GM18907 (cell line): ENCODE measurements around the gene SPO11.

Experiments
- ATAC-seq: cut with Tn5 transposase; IDR thresholded peaks from one replicate; pipeline ENCODE4 v1.9.1; 2021; ENCODE audit warnings: mild to moderate bottlenecking, moderate library complexity; ENCODE audit not compliant: unreplicated experiment

Gene SPO11

GRCh38 chr20:57309544-57310115 is 20.0 kb upstream of the SPO11 start:
- ATAC-seq, result no peak

GRCh38 chr20:57310821-57311514 is 18.6 kb upstream of the SPO11 start:
- ATAC-seq, result no peak

- ATAC-seq, result no peak
Measured at GRCh38 chr20:57312138-57312537, 17.5 kb upstream of the SPO11 start.

GRCh38 chr20:57313230-57313629 is 16.4 kb upstream of the SPO11 start:
- ATAC-seq, result no peak

- no peak for ATAC-seq
Measured at GRCh38 chr20:57313951-57314350, 15.7 kb upstream of the SPO11 start.

- ATAC-seq, result no peak
Measured at GRCh38 chr20:57315083-57315975, 14.3 kb upstream of the SPO11 start.

GRCh38 chr20:57315976-57316480 is 13.6 kb upstream of the SPO11 start:
- ATAC-seq, result no peak

GRCh38 chr20:57316795-57317201 is 12.8 kb upstream of the SPO11 start:
- no peak for ATAC-seq

- no peak for ATAC-seq
Measured at GRCh38 chr20:57317316-57317788, 12.3 kb upstream of the SPO11 start.

- ATAC-seq, result no peak
Measured at GRCh38 chr20:57317789-57318371, 11.7 kb upstream of the SPO11 start.

- no peak for ATAC-seq
Measured at GRCh38 chr20:57319584-57319983, 10.0 kb upstream of the SPO11 start.

- no peak for ATAC-seq
Measured at GRCh38 chr20:57320358-57320757, 9.2 kb upstream of the SPO11 start.

- no peak for ATAC-seq
Measured at GRCh38 chr20:57321142-57321541, 8.5 kb upstream of the SPO11 start.

- ATAC-seq, result no peak
Measured at GRCh38 chr20:57322476-57322875, 7.1 kb upstream of the SPO11 start.

- ATAC-seq, result no peak
Measured at GRCh38 chr20:57323034-57323433, 6.6 kb upstream of the SPO11 start.

GRCh38 chr20:57325632-57326356 is 3.8 kb upstream of the SPO11 start:
- no peak for ATAC-seq

- no peak for ATAC-seq
Measured at GRCh38 chr20:57326667-57327455, 2.7 kb upstream of the SPO11 start.

- no peak for ATAC-seq
Measured at GRCh38 chr20:57327820-57328219, 1.8 kb upstream of the SPO11 start.

GRCh38 chr20:57330998-57331397 is 1.4 kb downstream of the SPO11 start:
- no peak for ATAC-seq
